HG03097 (cell line): ENCODE data around the gene LARP6.

Experiments
- ATAC-seq: cut with Tn5 transposase; IDR thresholded peaks from one replicate; pipeline ENCODE4 v1.9.1; 2021; ENCODE audit not compliant: unreplicated experiment, low FRiP score

The LARP6 gene

GRCh38 chr15:70796516-70797310 is 57.2 kb downstream of the LARP6 start:
- no peak for ATAC-seq

GRCh38 chr15:70795311-70795665 is 58.7 kb downstream of the LARP6 start:
- ATAC-seq: no peak

GRCh38 chr15:70794596-70795310 is 59.2 kb downstream of the LARP6 start:
- no peak for ATAC-seq

- no peak for ATAC-seq
Measured at GRCh38 chr15:70793694-70794093, 60.3 kb downstream of the LARP6 start.

- ATAC-seq: no peak
Measured at GRCh38 chr15:70792171-70792573, 61.8 kb downstream of the LARP6 start.

GRCh38 chr15:70791259-70791658 is 62.7 kb downstream of the LARP6 start:
- no peak for ATAC-seq

GRCh38 chr15:70789213-70789612 is 64.7 kb downstream of the LARP6 start:
- ATAC-seq: no peak

- no peak for ATAC-seq
Measured at GRCh38 chr15:70788114-70789049, 65.6 kb downstream of the LARP6 start.

GRCh38 chr15:70786996-70787395 is 67.0 kb downstream of the LARP6 start:
- ATAC-seq: no peak

- no peak for ATAC-seq
Measured at GRCh38 chr15:70783610-70784022, 70.3 kb downstream of the LARP6 start.

- no peak for ATAC-seq
Measured at GRCh38 chr15:70783041-70783440, 70.9 kb downstream of the LARP6 start.

- no peak for ATAC-seq
Measured at GRCh38 chr15:70781236-70781635, 72.7 kb downstream of the LARP6 start.
